HG02870 (cell line): Measurements from ENCODE around the gene FNDC3B.
"Not testable (repeated sequence)": the region's sequence is repeated elsewhere in the genome, so short reads cannot be mapped to it uniquely, and the experiment has no call there.

Experiments
- ATAC-seq: cut with Tn5 transposase; IDR thresholded peaks from one replicate; pipeline ENCODE4 v1.9.1; 2021; ENCODE audit warnings: mild to moderate bottlenecking, moderate library complexity; ENCODE audit not compliant: unreplicated experiment

The FNDC3B gene

DNA sequence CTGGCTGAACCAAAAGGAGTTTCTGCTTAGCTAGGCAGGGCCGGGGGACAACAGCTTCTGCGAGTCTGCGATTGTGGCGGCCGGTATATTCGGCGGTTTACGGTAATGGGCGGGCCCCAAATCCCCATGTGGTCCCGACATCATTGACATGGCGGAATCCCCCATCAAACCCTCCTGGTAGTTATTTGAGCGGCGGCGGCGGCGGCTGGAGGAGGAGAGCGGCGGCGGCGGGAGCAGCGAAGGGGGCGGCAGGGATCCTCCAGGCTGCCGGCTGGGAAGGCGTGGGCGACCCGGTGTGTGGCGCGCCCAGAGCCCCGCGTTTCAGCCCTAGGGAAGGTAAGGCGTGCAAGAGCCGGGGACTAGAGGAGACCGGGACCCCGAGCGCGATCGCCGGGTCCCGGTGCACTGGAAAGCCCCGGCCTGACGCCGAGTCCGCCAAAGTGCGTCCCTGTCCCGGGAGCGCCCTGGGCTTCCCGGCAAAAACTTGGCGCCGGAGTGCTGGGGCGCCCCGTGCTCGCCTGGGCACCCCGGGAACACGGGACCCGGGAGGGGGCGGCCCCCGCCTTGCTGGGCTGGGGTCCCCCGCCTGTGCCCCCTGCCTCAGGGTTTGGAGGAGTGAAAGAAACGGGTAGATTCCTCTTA, at the start of gene FNDC3B:
FNDC3B (plus strand) TSS at position 143 of the 642 bp plus-strand sequence. CDS start 72,902 bp downstream, outside the sequence.
- ATAC-seq, result peak; percentile 65

- ATAC-seq, result not testable (repeated sequence)
These were observed 49.1 kb upstream of the FNDC3B start for GRCh38 chr3:171990239-171990638.

DNA sequence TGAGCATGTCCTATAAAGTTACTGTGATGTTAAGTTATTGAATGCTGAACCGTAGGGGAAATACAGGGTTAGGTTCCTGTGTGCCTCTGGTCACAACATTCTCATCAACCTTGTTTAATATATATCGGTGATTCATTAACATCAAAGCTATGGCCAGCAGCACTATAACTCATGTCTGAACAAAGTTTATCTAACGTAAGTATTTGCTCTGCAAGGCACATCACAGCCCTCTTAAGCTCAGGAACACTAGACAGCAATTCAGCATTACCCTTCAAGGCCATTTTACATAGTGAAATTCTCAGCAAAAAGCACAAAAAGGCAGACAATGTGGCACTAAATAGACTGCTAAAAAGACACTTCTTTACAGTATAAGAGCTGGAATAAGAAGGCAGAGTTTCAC, 48.2 kb upstream of the FNDC3B start:
- ATAC-seq, result no peak

GRCh38 chr3:171994646-171995428, 44.5 kb upstream of the FNDC3B start:
- ATAC-seq, result no peak

DNA sequence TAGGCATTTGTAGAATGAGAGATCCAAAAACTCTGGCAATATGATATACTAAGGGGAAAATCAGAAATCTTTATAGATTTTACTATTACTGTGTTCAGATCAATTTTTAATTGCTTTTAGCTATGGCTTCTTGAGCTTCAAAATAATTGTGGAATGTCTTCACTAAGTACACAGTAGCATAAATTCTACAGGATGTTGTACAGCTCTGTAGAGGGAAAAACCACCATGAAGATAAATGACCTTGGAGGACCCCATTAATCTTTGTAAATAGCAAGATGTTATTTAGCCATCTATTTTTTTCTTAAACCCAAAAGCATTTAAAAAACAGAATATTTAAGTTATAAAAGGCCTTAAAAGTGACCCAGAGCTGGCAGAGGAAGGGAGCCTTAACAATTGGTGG, 43.9 kb upstream of the FNDC3B start:
- no peak for ATAC-seq

- no peak for ATAC-seq
These were observed 43.1 kb upstream of the FNDC3B start for GRCh38 chr3:171996178-171996817.

DNA sequence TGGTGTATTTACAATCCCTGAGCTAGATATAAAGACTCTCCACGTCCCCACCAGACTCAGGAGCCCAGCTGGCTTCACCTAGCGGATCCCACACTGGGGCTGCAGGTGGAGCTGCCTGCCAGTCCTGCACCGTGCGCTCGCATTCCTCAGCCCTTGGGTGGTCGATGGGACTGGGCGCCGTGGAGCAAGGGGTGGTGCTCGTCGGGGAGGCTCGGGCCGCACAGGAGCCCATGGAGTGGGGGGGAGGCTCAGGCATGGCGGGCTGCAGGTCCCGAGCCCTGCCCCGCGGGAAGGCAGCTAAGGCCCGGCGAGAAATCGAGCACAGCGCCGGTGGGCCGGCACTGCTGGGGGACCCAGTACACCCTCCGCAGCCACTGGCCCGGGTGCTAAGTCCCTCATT, 40.6 kb upstream of the FNDC3B start:
- not testable (repeated sequence) for ATAC-seq

- not testable (repeated sequence) for ATAC-seq
These were observed 37.8 kb upstream of the FNDC3B start for GRCh38 chr3:172001616-172002015.

DNA sequence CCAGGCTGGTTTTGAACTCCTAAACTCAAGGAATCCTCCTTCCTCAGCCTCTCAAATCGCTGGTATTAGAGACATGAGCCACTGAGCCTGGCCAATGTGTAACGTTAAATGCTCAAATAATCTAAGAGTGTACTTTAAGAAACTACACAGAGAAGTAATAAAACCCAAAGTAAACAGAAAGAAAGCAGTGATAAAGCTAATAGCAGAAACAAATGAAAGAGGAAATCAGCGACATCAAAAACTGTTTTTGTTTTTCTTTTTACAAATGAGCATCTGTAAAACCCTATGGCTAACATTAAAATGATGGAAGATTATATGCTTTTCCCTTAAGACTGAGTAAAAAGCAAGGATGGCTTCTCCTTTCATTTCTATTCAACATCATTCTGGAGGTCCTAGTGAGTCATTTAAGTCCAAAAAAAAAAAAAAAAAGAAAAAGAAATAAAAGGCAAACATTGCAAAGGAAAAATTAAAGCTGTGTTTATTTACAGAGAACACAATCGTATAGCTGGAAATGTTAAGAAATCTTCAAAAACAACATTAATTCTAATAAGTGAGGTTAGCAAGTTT, 36.8 kb upstream of the FNDC3B start:
- ATAC-seq, result no peak

DNA sequence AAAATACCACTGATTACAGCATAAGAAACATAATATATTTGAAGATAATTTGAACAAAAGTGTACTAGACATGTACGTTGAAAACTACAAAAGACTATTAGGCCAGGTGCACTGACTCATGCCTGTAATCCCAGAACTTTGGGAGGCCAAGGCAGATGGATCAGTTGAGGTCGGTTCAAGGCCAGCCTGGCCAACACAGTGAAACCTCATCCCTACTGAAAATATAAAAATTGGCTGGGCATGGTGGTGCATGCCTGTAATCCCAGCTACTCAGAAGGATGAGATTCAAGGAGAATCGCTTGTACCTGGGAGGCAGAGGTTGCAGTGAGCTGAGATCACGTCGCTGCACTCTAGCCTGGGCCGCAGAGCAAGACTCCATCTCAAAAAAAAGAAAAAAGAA, 36.2 kb upstream of the FNDC3B start:
- ATAC-seq, result no peak

DNA sequence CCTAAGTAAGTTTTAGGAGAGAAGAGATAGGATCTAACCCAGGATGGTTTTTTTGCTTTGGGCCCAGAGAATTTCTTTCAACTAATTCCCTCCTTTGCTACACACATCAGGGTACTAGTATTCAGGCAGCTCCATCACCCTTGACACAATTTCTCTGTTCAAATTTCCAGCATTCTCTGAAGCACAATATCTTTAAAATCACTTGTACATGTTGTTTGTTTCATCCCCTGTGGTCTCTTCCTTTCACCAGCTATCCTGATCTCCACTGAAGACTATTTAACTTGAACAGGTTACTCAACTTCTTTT, 32.4 kb upstream of the FNDC3B start:
- no peak for ATAC-seq

DNA sequence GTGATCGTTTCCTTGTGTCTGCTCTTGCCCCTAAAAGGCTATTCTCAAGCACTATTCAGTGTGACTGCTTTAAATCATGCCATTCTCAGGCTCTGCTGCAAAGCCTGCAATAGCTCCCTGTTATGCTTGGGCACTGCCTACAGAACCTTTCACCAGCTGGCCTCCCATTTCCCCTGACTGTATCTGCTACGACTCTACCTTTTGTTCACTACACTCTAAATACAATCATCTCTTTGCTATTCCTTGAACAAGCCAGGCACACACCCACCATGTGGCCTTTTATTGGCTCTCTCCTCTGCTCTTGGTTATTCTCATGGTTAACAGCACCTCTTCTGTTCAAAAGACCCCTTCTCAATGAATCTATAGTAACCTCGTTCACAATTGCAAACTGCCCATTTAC, 29.6 kb upstream of the FNDC3B start:
- no peak for ATAC-seq

DNA sequence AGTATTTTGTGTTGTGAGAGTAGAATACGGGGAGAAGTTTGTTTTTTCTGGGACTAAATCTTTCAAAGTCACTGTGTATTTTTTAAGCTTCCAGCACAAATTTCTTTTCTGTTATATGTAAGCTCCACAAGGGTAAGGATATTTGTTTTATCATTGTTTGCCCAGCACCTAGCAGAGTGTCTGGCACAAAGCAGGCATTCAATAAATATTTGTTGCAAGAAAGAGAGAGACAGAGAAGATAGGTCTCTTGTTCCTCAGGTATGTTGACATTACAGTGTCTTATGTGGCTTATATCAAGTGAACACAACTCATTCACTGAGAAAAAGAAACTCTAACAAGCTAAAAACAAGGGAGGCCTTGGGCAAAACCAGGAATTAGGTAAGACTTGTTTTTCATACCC, 26.6 kb upstream of the FNDC3B start:
- no peak for ATAC-seq

- ATAC-seq, result no peak
These were observed 25.2 kb upstream of the FNDC3B start for GRCh38 chr3:172014145-172014544.

DNA sequence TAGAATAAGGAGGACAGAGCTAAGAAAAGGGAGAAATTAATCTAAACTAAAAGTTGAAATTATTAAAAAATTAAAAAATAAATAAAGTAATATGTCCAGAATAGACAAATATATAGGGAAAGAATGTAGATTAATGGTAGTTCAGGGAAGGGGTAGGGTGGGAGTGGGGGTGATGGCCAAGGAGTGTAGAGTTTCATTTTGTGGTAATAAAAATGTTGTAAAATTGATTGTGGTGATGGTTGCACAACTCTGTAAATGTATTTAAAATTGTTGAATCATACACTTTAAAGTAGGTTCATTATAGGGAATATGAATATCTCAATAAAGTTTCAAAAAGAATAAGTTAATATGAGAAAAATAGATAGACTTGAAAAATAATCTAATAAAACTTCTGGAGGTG, 21.0 kb upstream of the FNDC3B start:
- ATAC-seq, result no peak

DNA sequence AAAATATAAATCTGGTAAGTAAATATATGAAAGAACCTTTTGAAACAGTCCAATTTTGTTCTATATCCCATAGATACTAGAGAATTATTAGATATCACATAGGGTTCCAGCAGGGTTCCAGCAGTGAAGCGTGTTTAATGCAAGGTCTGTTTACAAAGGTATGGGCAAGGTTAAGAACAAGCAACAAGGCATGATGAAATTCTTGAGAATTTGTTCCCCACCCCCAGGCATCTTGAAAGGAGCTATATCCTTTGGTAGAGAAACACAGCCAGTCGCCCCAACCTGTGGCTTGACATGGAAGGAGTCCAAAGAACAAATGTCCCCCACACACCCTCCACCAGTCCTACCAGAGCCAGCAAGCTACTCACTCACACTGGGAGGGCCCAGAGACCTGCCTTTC, 18.6 kb upstream of the FNDC3B start:
- no peak for ATAC-seq

DNA sequence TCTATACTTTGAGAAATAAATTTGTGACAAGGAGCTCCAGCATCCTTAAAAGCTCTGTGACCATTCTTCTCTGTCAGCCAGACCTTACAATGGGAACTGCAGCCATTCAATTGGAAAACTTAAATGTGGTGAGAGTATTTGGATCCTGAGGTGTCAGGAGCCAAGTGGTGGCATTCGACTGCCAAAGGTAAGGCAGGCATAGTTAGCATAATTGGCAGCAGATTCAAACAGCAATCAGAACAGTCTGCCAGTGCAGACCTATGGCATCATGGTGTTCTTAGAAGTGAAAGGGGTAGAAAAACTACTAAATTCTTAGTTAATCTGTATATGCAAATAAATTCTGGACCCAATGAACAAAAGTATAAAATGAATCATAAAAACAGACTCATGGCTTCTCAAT, 18.2 kb upstream of the FNDC3B start:
- no peak for ATAC-seq

DNA sequence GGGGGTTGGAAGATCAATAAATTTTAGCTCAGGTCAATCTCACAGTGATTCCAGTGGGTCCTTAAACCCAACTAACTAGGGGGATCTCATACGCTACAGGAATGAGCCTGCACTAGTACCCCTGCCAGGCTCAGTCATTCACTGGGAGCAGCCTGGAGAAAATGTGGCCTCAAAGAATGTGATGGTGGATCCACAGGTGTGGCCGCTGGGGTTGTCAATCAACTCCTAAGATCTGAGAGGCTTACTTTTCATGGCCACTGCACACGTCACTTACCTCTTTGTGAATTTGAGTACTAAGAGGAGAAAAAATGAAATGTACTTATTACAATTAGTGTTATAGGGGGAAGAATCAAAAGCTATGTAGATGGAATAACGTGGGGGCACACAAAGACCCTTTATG, 17.5 kb upstream of the FNDC3B start:
- no peak for ATAC-seq

- ATAC-seq, result no peak
These were observed 15.5 kb upstream of the FNDC3B start for GRCh38 chr3:172023915-172024314.

GRCh38 chr3:172024679-172025078, 14.7 kb upstream of the FNDC3B start:
- ATAC-seq, result no peak

- ATAC-seq, result no peak
These were observed 9.8 kb upstream of the FNDC3B start for GRCh38 chr3:172029425-172030098.
